SHP77 (cell line): ENCODE data around the gene GAN.
"Not testable (repeated sequence)": the region's sequence is repeated elsewhere in the genome, so short reads cannot be mapped to it uniquely, and the experiment has no call there.

Experiments used
- DNase-seq, 2 experiments: peaks; one replicate each; lab custom pipeline; 2025; lab: John Stamatoyannopoulos, UW

GAN gene

DNA sequence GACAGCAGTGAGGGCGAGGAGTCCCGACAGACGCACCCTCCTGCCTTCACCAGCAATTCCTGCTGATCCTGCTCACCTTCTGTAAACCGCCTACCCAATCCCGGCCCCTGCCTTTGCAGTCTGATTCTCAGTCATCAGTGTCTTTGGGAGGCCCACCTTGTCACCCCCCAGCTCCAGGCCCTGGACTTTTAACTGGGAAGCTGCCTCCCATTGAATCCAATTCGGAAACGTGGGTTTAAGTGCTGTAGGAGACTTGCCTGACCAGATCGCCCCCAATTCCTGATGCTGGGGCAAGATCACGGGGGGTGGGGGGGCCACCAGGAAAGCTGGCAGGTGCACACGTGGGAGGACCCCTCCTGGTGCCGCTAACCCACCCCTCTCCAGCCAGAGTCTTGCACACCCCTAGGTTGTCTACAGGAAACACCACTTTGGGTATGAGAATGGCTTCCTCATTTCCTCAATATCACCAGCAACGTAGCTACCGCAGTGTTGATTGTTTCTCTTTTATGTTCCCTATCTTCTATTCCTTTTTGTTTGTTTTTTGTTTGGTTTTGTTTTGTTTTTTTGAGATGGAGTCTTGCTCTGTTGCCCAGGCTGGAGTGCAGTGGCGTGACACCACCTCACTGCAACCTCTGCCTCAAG is 83.2 kb downstream of the GAN start:
- no peak for DNase-seq

- DNase-seq, result no peak
These were observed 85.1 kb downstream of the GAN start for GRCh38 chr16:81399909-81400308.

- no peak for DNase-seq
These were observed 86.5 kb downstream of the GAN start for GRCh38 chr16:81401035-81401950.

GRCh38 chr16:81403208-81403600 is 88.4 kb downstream of the GAN start:
- no peak for DNase-seq

DNA sequence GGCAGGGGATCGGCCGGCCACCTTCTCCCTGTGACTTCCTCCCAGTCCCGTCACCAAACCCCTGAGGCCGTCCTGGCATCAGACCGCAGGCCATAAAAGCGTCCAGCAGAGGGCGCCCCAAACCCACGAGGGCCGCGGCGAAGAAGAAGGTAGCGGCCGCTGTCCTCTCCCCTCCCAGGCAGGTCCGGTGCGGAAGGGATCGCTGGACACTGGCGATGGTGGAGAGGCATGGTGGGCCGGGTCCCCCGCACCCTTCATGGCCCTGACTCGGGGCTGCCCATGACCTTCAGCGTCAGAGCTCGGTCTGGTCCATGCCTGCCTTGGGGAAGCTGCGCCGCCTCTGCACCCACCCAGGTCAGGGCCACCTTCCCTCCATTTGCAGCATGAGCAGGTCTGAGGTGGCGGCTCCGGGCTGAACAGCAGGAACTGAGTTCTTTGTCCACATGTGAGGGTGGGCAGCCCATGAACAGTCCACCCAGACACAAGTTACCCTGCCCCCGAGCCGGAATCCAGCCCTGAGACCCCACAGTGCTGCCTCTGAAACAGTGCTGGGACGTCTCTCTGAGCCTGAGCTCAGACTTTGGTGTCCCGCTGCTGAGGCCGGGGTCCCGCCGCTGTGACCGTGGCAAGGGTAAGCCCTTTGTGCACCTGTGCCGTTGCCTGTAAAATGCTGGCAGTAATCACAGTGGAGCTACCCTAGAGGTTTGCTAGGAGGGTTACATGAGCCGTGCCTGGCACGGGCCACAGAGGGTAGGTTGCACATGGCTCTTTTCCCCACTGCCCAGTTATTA is 89.0 kb downstream of the GAN start:
- peak; percentile 80 to 85 for DNase-seq

DNA sequence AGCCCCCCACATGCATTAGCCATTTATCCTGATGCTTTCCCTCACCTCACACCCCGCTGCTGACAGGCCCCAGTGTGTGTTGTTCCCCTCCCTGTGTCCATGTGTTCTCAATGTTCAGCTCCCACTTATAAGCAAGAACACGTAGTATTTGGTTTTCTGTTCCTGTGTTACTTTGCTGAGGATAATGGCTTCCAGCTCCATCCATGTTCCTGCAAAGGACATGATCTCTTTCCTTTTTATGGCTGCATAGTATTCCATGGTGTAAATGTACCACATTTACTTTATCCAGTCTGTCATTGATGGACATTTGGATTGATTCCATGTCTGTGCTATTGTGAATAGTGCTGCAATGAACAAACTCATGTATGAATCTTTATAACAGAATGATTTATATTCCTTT is 90.2 kb downstream of the GAN start:
- DNase-seq, result not testable (repeated sequence)

- no peak for DNase-seq
These were observed 90.9 kb downstream of the GAN start for GRCh38 chr16:81405702-81406113.

GRCh38 chr16:81408409-81408950 is 93.7 kb downstream of the GAN start:
- no peak for DNase-seq

DNA sequence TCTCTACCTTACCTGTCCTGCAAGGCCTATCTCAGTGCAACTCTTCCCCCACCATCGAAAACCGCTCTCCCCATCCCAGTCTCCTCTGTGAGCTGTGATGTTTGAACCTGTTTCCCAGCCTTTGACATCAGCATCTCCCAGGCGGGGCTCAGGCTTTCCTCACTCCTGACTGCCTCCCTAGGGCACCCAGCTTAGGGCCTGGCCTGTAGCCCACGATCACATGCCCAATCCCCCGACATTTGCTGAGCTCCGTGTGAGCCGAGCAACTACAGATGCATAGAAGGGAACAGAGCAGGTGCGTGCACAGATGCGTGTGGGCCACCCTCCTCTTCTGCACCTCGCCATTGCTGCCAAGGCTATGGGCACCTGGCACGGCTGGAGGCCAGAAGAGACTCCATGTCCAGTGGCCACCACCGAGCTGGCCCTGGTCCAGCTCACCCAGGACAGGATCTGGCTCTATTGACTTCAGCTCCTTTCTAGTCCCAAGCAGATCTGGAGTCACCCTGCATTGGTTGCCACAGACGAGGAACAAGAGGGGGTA is 94.3 kb downstream of the GAN start:
- peak in 1 of 2 experiments; percentile 31 for DNase-seq

- no peak for DNase-seq
These were observed 96.0 kb downstream of the GAN start for GRCh38 chr16:81410643-81411293.

DNA sequence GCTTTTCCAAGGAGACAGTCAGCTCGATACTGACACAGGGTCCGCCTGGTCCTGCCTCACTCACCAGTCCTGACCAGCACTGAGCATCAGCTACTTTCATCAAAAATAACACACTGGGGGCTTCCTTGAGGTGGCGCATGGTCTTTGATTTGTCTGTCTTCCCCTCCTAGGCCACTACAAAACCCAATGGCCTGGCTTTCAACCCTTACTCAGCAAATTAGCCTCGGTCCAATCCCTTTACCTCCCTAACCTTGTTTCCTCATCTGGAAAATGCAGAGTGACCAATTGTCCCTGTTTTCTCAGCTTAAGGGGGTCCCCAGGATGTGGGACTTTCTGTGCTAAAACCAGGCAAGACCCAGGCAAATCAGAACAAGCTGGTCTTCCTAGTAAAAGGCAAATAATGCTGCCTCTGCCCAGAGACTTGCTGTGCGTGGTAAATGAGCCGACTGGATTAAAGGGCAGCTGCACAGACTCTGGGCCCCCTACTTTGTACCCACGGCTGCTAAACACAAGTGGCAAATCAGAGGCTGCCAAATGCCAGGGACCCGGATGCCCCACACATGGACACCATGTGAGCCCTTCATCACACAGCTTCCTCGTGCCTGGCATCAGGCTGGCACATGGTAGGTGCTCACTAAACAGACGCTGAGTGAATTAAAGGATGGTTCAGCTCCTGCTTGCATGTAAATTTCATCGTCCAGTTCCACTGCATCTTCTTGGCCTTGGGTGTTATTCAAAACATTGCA is 98.7 kb downstream of the GAN start:
- no peak for DNase-seq

DNA sequence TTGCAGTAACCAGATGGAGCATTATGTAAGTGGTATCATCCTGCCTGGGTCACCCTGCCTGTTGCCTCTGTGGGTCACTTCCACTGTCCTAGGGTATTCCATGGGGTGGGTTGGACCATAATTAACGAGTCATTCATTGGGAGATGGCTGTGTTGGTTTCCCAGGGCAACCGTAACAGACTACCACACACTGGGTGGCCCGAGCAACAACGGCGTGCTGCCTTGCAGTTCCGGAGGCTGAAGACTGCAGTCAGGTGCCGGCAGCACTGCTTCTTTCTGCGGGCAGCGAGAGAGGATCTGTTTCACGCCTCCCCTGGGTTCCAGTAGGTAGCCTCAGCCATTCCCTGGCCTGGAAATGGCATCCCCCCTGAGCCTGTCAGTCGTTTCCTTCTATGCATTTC is 101.0 kb downstream of the GAN start:
- DNase-seq, result no peak

DNA sequence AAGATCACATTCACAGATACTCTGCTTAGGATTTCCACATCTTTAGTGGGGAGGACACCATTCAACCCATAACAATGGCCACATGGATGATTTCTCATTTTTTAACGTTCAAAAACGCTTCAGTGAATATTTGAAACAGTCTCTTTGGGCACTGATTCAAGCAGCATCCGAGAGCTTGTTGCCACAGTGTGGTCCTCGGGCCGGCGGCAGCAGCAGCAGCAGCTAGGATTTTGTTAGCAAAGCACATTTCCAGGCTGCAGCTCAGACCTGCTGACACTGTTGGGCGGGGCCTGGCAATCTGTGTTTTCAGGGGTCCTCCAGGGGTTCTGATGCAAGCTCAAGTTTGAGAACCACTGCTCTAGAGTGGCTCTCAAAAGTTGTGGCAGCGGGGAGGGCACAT is 102.0 kb downstream of the GAN start:
- DNase-seq, result no peak

- DNase-seq, result no peak
These were observed 102.4 kb downstream of the GAN start for GRCh38 chr16:81417210-81417609.

DNA sequence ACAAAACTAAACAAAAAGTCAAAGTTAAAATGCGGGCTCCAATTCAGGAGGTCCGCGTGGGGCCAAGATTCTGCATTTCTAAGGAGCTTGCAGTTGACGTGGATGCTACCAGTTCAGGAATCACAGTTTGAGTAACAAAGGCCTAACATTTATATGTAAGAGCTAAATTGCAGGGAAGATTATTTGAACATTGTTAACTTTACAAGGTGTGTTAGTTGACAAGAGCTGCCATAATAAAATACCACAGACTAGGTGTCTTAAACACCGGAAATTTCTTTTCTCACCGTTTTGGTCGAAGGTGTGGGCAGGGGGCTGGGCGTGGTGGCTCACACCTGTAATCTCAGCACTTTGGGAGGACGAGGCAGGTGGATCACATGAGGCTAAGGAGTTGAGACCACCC is 105.0 kb downstream of the GAN start:
- DNase-seq, result no peak

DNA sequence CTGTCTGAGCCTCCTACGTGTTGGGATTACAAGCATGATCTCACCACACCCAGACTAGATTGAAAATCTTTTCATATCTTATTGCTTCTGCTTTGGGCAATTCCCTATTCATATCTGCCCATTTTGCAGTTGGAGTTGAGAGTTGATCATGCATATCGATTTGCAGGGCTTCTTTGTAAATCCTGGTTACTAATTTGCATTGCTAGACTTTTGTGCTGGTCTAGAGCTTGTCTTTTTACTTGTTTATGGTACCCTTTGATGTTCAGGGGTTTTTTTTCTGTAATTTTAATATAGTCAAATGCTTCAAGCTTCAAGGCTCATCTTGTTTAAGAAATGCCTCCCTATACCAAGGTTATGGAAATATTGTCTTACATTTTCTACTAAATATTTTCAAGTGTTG is 106.4 kb downstream of the GAN start:
- no peak for DNase-seq

DNA sequence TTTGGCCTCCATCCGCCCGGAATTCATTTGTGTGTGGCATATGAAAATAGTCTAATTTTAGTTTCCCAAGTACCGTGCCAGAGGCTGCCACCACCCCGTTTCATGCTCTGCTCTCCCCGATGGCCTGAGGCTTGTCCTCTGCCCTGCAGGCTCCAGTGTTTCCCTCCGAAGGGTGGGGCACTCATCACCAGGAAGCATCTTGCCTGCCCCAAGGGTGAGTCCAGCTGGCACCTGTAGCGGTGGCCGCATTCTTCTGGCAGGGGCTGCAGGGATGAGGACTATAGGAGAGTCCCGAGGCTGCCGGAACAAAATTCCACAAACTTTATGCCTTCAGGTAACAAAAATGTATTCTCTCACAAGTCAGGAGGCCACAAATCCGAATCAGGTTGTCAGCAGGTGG is 106.8 kb downstream of the GAN start:
- no peak for DNase-seq

- DNase-seq, result not testable (repeated sequence)
These were observed 107.4 kb downstream of the GAN start for GRCh38 chr16:81422153-81422552.

GRCh38 chr16:81424771-81425170 is 110.0 kb downstream of the GAN start:
- no peak for DNase-seq

- no peak for DNase-seq
These were observed 112.5 kb downstream of the GAN start for GRCh38 chr16:81427219-81427618.

- DNase-seq, result peak in 1 of 2 experiments; percentile 28
These were observed 114.3 kb downstream of the GAN start for GRCh38 chr16:81429045-81429521.
